Panc1 (cell line): ENCODE data around the gene CHST15. TPM values are rescaled to one million over a fixed set of nuclear protein-coding genes. Genes with fewer than 3 reads are reported as not detected.

Experiments used
- ATAC-seq: fragments of 200-7000 bp; cut with Tn5 transposase; 2 replicates; pipeline ENCODE4 v1.9.1; 2020; ENCODE audit warnings: mild to moderate bottlenecking, moderate library complexity
- BruUV-seq: library from RNA; stranded (reverse); fragments of 400-500 nt; replicated peaks from 2 replicates; lab custom pipeline; 2021; lab: Mats Ljungman, UMichigan
- CTCF ChIA-PET: fragments of 300-600 bp; sonication (Branson Sonifier 250); formaldehyde crosslinking; loops from one replicate; lab custom pipeline; 2022; ENCODE audit warnings: antibody characterized with exemption; lab: Charles Lee
- POLR2A ChIA-PET: fragments of 300-600 bp; sonication (Branson Sonifier 250); formaldehyde crosslinking; loops from one replicate; lab custom pipeline; 2022; ENCODE audit warnings: antibody characterized with exemption; lab: Charles Lee
- DNase-seq: peaks from one replicate; pipeline ENCODE4 v3.0.0-alpha.2; 2010; ENCODE audit warnings: low read depth, low spot score
- H3K27ac ChIP-seq: 2 replicates; pipeline ENCODE4 v1.5.1; 2011; ENCODE audit warnings: mild to moderate bottlenecking, low read length, inconsistent platforms
- H3K27me3 ChIP-seq: fragments of 200-500 bp; sonication (Bioruptor generic); 2 replicates; pipeline ENCODE4 v1.6.0; 2014; ENCODE audit warnings: low read length, inconsistent platforms; ENCODE audit not compliant: control insufficient read depth, insufficient read depth
- H3K36me3 ChIP-seq: fragments of 200-500 bp; sonication (Bioruptor generic); 2 replicates; pipeline ENCODE4 v1.5.1; 2014; ENCODE audit warnings: inconsistent platforms, mild to moderate bottlenecking, low read length, moderate library complexity; ENCODE audit not compliant: control insufficient read depth, insufficient read depth
- H3K4me1 ChIP-seq: 2 replicates; pipeline ENCODE4 v1.5.1; 2011; ENCODE audit warnings: inconsistent platforms, mild to moderate bottlenecking, low read length, moderate library complexity; ENCODE audit not compliant: control insufficient read depth, insufficient read depth
- H3K4me3 ChIP-seq, 2 experiments: 2 replicates each; pipeline ENCODE4 v1.5.1; 2011 to 2012; ENCODE audit warnings: low read depth in 2 of 2, low read length in 2 of 2, mild to moderate bottlenecking in 2 of 2, inconsistent platforms in 1 of 2, moderate library complexity in 1 of 2
- H3K9me3 ChIP-seq: fragments of 200-500 bp; sonication (Bioruptor generic); 2 replicates; pipeline ENCODE4 v1.5.1; 2014; ENCODE audit warnings: low read depth, mild to moderate bottlenecking, inconsistent platforms, low read length, moderate library complexity; ENCODE audit not compliant: control insufficient read depth, insufficient read depth
- POLR2AphosphoS5 ChIP-seq: IDR thresholded peaks from 2 replicates; pipeline ENCODE4 v1.6.1; 2012; ENCODE audit warnings: mild to moderate bottlenecking, low read depth, low read length, moderate library complexity
- REST ChIP-seq, 2 experiments: IDR thresholded peaks; 2 replicates each; pipeline ENCODE4 v1.6.1; 2011 to 2012; ENCODE audit warnings: low read depth in 2 of 2, control low read depth in 1 of 2, low read length in 1 of 2, mild to moderate bottlenecking in 1 of 2, moderate library complexity in 1 of 2; ENCODE audit not compliant: insufficient read depth in 1 of 2
- SIN3A ChIP-seq: IDR thresholded peaks from 2 replicates; pipeline ENCODE4 v1.6.1; 2012; ENCODE audit warnings: low read depth, mild to moderate bottlenecking, low read length, moderate library complexity, borderline replicate concordance; ENCODE audit not compliant: insufficient read depth
- TCF7L2 ChIP-seq: IDR thresholded peaks from 2 replicates; pipeline ENCODE4 v1.6.1; 2011; ENCODE audit warnings: mild to moderate bottlenecking, low read depth, low read length, inconsistent platforms
- in situ Hi-C: cut with HindIII; loops from 2 replicates; pipeline ENCODE4 v1.10.0; 2016; ENCODE audit warnings: low sequenced_read_pairs, low pct_unique_long_range_greater_than_20kb
- intact Hi-C: fragments of 100-400 bp; cut with micrococcal nuclease; formaldehyde crosslinking; loops from one replicate; pipeline ENCODE4 v1.10.0; 2022; ENCODE audit not compliant: unreplicated experiment
- total RNA-seq: library from RNA; stranded (reverse); gene quantifications from one replicate; pipeline ENCODE4 v1.2.1, GENCODE V29; 2021; ENCODE audit not compliant: unreplicated experiment
- TF ChIP-seq, protein P1 (sequence below): fragments of 450-650 bp; IDR thresholded peaks from 2 replicates; pipeline ENCODE4 v1.5.1; 2017; ENCODE audit warnings: mild to moderate bottlenecking

CHST15 gene
- total RNA-seq, 1 experiment from 2014 or later, result 33.2 TPM

- no peak overlapping the region for H3K27ac ChIP-seq
- POLR2A ChIA-PET, result no interaction called here
- DNase-seq (no peak), ATAC-seq (no peak)
- no peaks in the 10 kb centered on the region for H3K9me3 ChIP-seq
- TF ChIP-seq POLR2AphosphoS5 (no peak), SIN3A (no peak), REST (IDR thresholded peaks at IDR 0.05; ENCODE audit: insufficient read depth in 1 of 2, low read depth in 2 of 2, low read length in 1 of 2) (no peak), TCF7L2 (no peak)
- TF ChIP-seq, protein P1, sequence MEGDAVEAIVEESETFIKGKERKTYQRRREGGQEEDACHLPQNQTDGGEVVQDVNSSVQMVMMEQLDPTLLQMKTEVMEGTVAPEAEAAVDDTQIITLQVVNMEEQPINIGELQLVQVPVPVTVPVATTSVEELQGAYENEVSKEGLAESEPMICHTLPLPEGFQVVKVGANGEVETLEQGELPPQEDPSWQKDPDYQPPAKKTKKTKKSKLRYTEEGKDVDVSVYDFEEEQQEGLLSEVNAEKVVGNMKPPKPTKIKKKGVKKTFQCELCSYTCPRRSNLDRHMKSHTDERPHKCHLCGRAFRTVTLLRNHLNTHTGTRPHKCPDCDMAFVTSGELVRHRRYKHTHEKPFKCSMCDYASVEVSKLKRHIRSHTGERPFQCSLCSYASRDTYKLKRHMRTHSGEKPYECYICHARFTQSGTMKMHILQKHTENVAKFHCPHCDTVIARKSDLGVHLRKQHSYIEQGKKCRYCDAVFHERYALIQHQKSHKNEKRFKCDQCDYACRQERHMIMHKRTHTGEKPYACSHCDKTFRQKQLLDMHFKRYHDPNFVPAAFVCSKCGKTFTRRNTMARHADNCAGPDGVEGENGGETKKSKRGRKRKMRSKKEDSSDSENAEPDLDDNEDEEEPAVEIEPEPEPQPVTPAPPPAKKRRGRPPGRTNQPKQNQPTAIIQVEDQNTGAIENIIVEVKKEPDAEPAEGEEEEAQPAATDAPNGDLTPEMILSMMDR, result no peak
- no peaks in the 10 kb centered on the region for H3K36me3 ChIP-seq
- 0 out of 2 replicates have a peak, but pooled peaks cover 4% of the 10 kb centered on the region for H3K4me1 ChIP-seq
- no peak overlapping the region for H3K4me3 ChIP-seq
- H3K27me3 ChIP-seq, result no peaks in the 10 kb centered on the region
- CTCF ChIA-PET, result no interaction called here
- no TSS peak for BruUV-seq
- intact Hi-C loops (no loop called here), in situ Hi-C loops (no loop called here)
Observed at GRCh38 chr10:124078714-124079113, 14.7 kb downstream of the CHST15 start.

GRCh38 chr10:124078028-124078427, 15.4 kb downstream of the CHST15 start:
- intact Hi-C loops (no loop called here), in situ Hi-C loops (no loop called here)
- POLR2A ChIA-PET, result interaction anchor here (0.6 kb wide), 1 partner anchor 339 kb away, joined by 14 read pairs; no protein-coding TSS in a partner anchor
- TF ChIP-seq TCF7L2, result no peak
- no peak for TF ChIP-seq SIN3A
- TF ChIP-seq, protein P1, result no peak
- H3K4me3 ChIP-seq, result no peak overlapping the region
- CTCF ChIA-PET, result interaction anchor here (1.4 kb wide), 1 partner anchor 311 kb away, joined by 5 read pairs; no protein-coding TSS in a partner anchor
- no peak for ATAC-seq
- H3K4me1 ChIP-seq, result 0 out of 2 replicates have a peak, but pooled peaks cover 4% of the 10 kb centered on the region
- no peaks in the 10 kb centered on the region for H3K9me3 ChIP-seq
- DNase-seq, result no peak
- no peaks in the 10 kb centered on the region for H3K36me3 ChIP-seq
- no peak overlapping the region for H3K27ac ChIP-seq
- no peaks in the 10 kb centered on the region for H3K27me3 ChIP-seq
- BruUV-seq, result no TSS peak
